PC-9 (cell line): ENCODE results near the gene SOX5. TPM values are rescaled to one million over a fixed set of nuclear protein-coding genes. Genes with fewer than 3 reads are reported as not detected.

ENCODE experiments used
- BruUV-seq: library from RNA; stranded (reverse); fragments of 400-500 nt; replicated peaks from 2 replicates; lab custom pipeline; 2021; lab: Mats Ljungman, UMichigan
- CTCF ChIA-PET: fragments of 300-600 bp; sonication (Branson Sonifier 250); formaldehyde crosslinking; loops from one replicate; lab custom pipeline; 2022; ENCODE audit warnings: antibody characterized with exemption; lab: Charles Lee
- POLR2A ChIA-PET: fragments of 300-600 bp; sonication (Branson Sonifier 250); formaldehyde crosslinking; loops from one replicate; lab custom pipeline; 2022; ENCODE audit warnings: antibody characterized with exemption; ENCODE audit not compliant: unreplicated experiment; lab: Charles Lee
- DNase-seq, 2 experiments: peaks; one replicate each; pipeline versions ENCODE4 v3.0.0 to v3.0.0-alpha.2; 2015 to 2022; ENCODE audit warnings: mixed read lengths in 1 of 2
- H2AFZ ChIP-seq: fragments of 200-600 bp; sonication (generic); 2 replicates; pipeline ENCODE4 v1.8.1; 2017; ENCODE audit warnings: antibody characterized with exemption
- H3F3A ChIP-seq: fragments of 200-600 bp; sonication (generic); 2 replicates; pipeline ENCODE4 v1.8.1; 2017; ENCODE audit warnings: antibody characterized with exemption, mild to moderate bottlenecking, low read depth; ENCODE audit not compliant: insufficient read depth
- H3K27ac ChIP-seq: fragments of 200-600 bp; sonication (generic); 2 replicates; pipeline ENCODE4 v1.6.1; 2016; ENCODE audit warnings: mixed run types
- H3K27me3 ChIP-seq: fragments of 200-600 bp; sonication (generic); 2 replicates; pipeline ENCODE4 v1.6.1; 2016; ENCODE audit warnings: low read depth, mixed run types; ENCODE audit not compliant: insufficient read depth
- H3K36me3 ChIP-seq: fragments of 200-600 bp; sonication (generic); 2 replicates; pipeline ENCODE4 v1.6.1; 2016; ENCODE audit warnings: low read depth, mixed run types
- H3K4me1 ChIP-seq: fragments of 200-600 bp; sonication (generic); replicated peaks from 2 replicates; pipeline ENCODE4 v1.6.1; 2016; ENCODE audit warnings: mixed run types; ENCODE audit not compliant: insufficient read depth
- H3K4me2 ChIP-seq: fragments of 200-600 bp; sonication (generic); 2 replicates; pipeline ENCODE4 v1.6.1; 2017; ENCODE audit warnings: mixed run types
- H3K4me3 ChIP-seq: fragments of 200-600 bp; sonication (generic); 2 replicates; pipeline ENCODE4 v1.6.1; 2016; ENCODE audit warnings: mixed run types
- H3K79me2 ChIP-seq: fragments of 200-600 bp; sonication (generic); 2 replicates; pipeline ENCODE4 v1.6.1; 2017; ENCODE audit warnings: low read depth, mixed run types
- H3K9me2 ChIP-seq: fragments of 200-600 bp; sonication (generic); 2 replicates; pipeline ENCODE4 v1.8.1; 2017; ENCODE audit warnings: mild to moderate bottlenecking; ENCODE audit not compliant: insufficient read depth
- H3K9me3 ChIP-seq: fragments of 200-600 bp; sonication (generic); 2 replicates; pipeline ENCODE4 v1.8.1; 2016; ENCODE audit warnings: low read depth; ENCODE audit not compliant: insufficient read depth
- H4K20me1 ChIP-seq: fragments of 200-600 bp; sonication (generic); 2 replicates; pipeline ENCODE4 v1.8.1; 2017; ENCODE audit not compliant: insufficient read depth
- CTCF ChIP-seq: fragments of 200-600 bp; sonication (generic); conservative IDR thresholded peaks from 2 replicates; pipeline ENCODE4 v1.6.1; 2017; ENCODE audit warnings: mixed run types, antibody characterized with exemption, mild to moderate bottlenecking, moderate library complexity
- EZH2 ChIP-seq: fragments of 200-600 bp; sonication (generic); IDR thresholded peaks from 2 replicates; pipeline ENCODE4 v1.8.0; 2017; ENCODE audit warnings: antibody characterized with exemption, low read depth
- intact Hi-C: fragments of 100-400 bp; cut with micrococcal nuclease; formaldehyde crosslinking; loops from one replicate; pipeline ENCODE4 v1.10.0; 2022; ENCODE audit not compliant: unreplicated experiment
- total RNA-seq: library from RNA; stranded (reverse); gene quantifications from 2 replicates; pipeline ENCODE4 v1.2.3, GENCODE V29; 2021

SOX5 gene
- total RNA-seq, 1 experiment from 2014 or later: not detected

GRCh38 chr12:23587833-23588559, 361.5 kb downstream of the SOX5 start:
- Histone ChIP-seq H3K4me2 (no peak overlapping the region), H3K9me2 (no peaks in the 10 kb centered on the region; the same call in 1 of the 2 replicates), H3K27me3 (peaks cover 16% of the 10 kb centered on the region; the same call in 1 of the 2 replicates), H3F3A (no peaks in the 10 kb centered on the region), H2AFZ (no peak overlapping the region), H3K4me1 (no peaks in the 10 kb centered on the region), H3K4me3 (no peak overlapping the region), H3K9me3 (no peaks in the 10 kb centered on the region), H3K36me3 (no peaks in the 10 kb centered on the region), H4K20me1 (no peaks in the 10 kb centered on the region), H3K27ac (no peak overlapping the region), H3K79me2 (no peaks in the 10 kb centered on the region)
- TF ChIP-seq CTCF: no peak
- no peak for TF ChIP-seq EZH2
- ChIA-PET POLR2A (no interaction called here), CTCF (no interaction called here)
- BruUV-seq: no TSS peak
- no peak for DNase-seq
- intact Hi-C loops: no loop called here

- no peaks in the 10 kb centered on the region; the same call in 1 of the 2 replicates for H3K9me2 ChIP-seq
- ChIA-PET POLR2A (no interaction called here), CTCF (no interaction called here)
- H3K4me2 ChIP-seq: no peak overlapping the region
- H3K4me3 ChIP-seq: no peak overlapping the region
- no peaks in the 10 kb centered on the region for H3K36me3 ChIP-seq
- TF ChIP-seq CTCF (no peak), EZH2 (no peak)
- peaks cover 20% of the 10 kb centered on the region; the same call in 1 of the 2 replicates for H3K27me3 ChIP-seq
- H4K20me1 ChIP-seq: no peaks in the 10 kb centered on the region
- no peak overlapping the region for H3K27ac ChIP-seq
- no TSS peak for BruUV-seq
- intact Hi-C loops: no loop called here
- no peak for DNase-seq
- no peaks in the 10 kb centered on the region for H3F3A ChIP-seq
- H3K79me2 ChIP-seq: no peaks in the 10 kb centered on the region
- no peaks in the 10 kb centered on the region for H3K4me1 ChIP-seq
- H2AFZ ChIP-seq: no peak overlapping the region
- no peaks in the 10 kb centered on the region for H3K9me3 ChIP-seq
Measured at GRCh38 chr12:23585782-23586163, 363.7 kb downstream of the SOX5 start.

- DNase-seq: no peak
- no peaks in the 10 kb centered on the region for H3K79me2 ChIP-seq
- H3K4me3 ChIP-seq: no peak overlapping the region
- H3F3A ChIP-seq: no peaks in the 10 kb centered on the region
- intact Hi-C loops: no loop called here
- ChIA-PET POLR2A (no interaction called here), CTCF (no interaction called here)
- H4K20me1 ChIP-seq: no peaks in the 10 kb centered on the region
- no peak overlapping the region for H3K4me2 ChIP-seq
- H3K9me3 ChIP-seq: no peaks in the 10 kb centered on the region
- H3K36me3 ChIP-seq: no peaks in the 10 kb centered on the region
- H3K27me3 ChIP-seq: peaks cover 20% of the 10 kb centered on the region; the same call in 1 of the 2 replicates
- H3K9me2 ChIP-seq: no peaks in the 10 kb centered on the region; the same call in 1 of the 2 replicates
- no TSS peak for BruUV-seq
- TF ChIP-seq CTCF (no peak), EZH2 (no peak)
- no peak overlapping the region for H3K27ac ChIP-seq
- H2AFZ ChIP-seq: no peak overlapping the region
- H3K4me1 ChIP-seq: no peaks in the 10 kb centered on the region
Measured at GRCh38 chr12:23585156-23585781, 364.2 kb downstream of the SOX5 start.
